Activated CD8-positive, alpha-beta T cell treated with anti-CD3 and anti-CD28 coated beads for 36 hours (primary cell): ENCODE data around the gene EPS15. TPM values are rescaled to one million over a fixed set of nuclear protein-coding genes. Genes with fewer than 3 reads are reported as not detected.
"Not testable (repeated sequence)": the region's sequence is repeated elsewhere in the genome, so short reads cannot be mapped to it uniquely, and the experiment has no call there.

Experiments
- ATAC-seq: fragments of 200-7000 bp; cut with Tn5 transposase; one replicate; pipeline ENCODE4 v1.10.0; 2021; ENCODE audit warnings: mild to moderate bottlenecking, moderate library complexity
- CTCF ChIA-PET: fragments of 350-600 bp; sonication (Branson Sonifier 250); formaldehyde crosslinking; loops from one replicate; lab custom pipeline; 2021; ENCODE audit warnings: antibody characterized with exemption; lab: Charles Lee
- POLR2A ChIA-PET: fragments of 350-600 bp; sonication (Branson Sonifier 250); formaldehyde crosslinking; loops from one replicate; lab custom pipeline; 2021; ENCODE audit warnings: antibody characterized with exemption; lab: Charles Lee
- DNase-seq: peaks from one replicate; pipeline ENCODE4 v3.0.0-alpha.2; 2020
- H3K27ac Mint-ChIP-seq: one replicate; pipeline ENCODE4 v1.8.0; 2021; ENCODE audit warnings: mild to moderate bottlenecking, mixed read lengths
- H3K27me3 Mint-ChIP-seq: one replicate; pipeline ENCODE4 v1.8.0; 2021; ENCODE audit warnings: mixed read lengths
- H3K36me3 Mint-ChIP-seq: one replicate; pipeline ENCODE4 v1.8.0; 2021; ENCODE audit warnings: low read depth, mixed read lengths
- H3K4me1 Mint-ChIP-seq: one replicate; pipeline ENCODE4 v1.8.0; 2021; ENCODE audit warnings: low read depth, mixed read lengths
- H3K4me3 Mint-ChIP-seq: one replicate; pipeline ENCODE4 v1.8.0; 2021; ENCODE audit warnings: mild to moderate bottlenecking, moderate library complexity, mixed read lengths
- H3K9me3 Mint-ChIP-seq: one replicate; pipeline ENCODE4 v1.8.0; 2021; ENCODE audit warnings: mixed read lengths
- CTCF ChIP-seq: fragments of 200-600 bp; IDR thresholded peaks from one replicate; pipeline ENCODE4 v1.8.0; 2022; ENCODE audit warnings: antibody characterized with exemption, mild to moderate bottlenecking
- intact Hi-C: fragments of 100-400 bp; cut with micrococcal nuclease; formaldehyde crosslinking; loops from one replicate; pipeline ENCODE4 v1.10.0; 2022
- total RNA-seq, 2 experiments: library from RNA; stranded (reverse); gene quantifications; one replicate each; pipeline ENCODE4 v1.2.3, GENCODE V29; 2021

Gene EPS15
- total RNA-seq, 2 experiments from 2014 or later = 56.6 to 63.6 TPM

GRCh38 chr1:51416910-51417309, 102.2 kb downstream of the EPS15 start:
- Mint-ChIP-seq H3K36me3 (peaks cover 34% of the 10 kb centered on the region), H3K27me3 (no peaks in the 10 kb centered on the region), H3K9me3 (peaks cover 3% of the 10 kb centered on the region), H3K4me1 (peaks cover 12% of the 10 kb centered on the region), H3K4me3 (no peak overlapping the region), H3K27ac (no peak overlapping the region)
- CTCF ChIA-PET = no interaction called here
- POLR2A ChIA-PET = interaction anchor here (1.2 kb wide), 1 partner anchor 10 kb away, joined by 3 read pairs; no protein-coding TSS in a partner anchor
- no peak for ATAC-seq
- no peak for TF ChIP-seq CTCF
- intact Hi-C loops = no loop called here
- DNase-seq = no peak

DNA sequence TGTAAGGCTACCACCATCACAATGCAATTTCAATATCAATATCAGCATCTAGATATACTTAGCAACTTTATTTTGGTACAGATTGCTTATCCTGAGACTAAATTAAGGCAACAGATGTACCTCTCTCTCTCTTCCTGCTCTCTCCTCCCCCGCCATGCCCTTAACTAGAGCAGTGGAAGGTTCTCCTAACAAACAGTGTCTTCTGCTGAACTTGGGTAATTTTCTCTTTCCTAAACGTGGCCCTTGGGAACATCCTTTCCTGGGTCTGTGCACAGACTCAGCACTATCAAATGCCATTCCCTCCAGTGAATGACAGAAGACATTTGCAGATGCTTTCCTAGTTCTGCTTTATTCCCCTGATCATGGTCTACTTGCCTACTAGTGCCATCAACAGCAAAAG, 103.1 kb downstream of the EPS15 start:
- ChIA-PET CTCF (no interaction called here), POLR2A (no interaction called here)
- H3K36me3 Mint-ChIP-seq = peaks cover 38% of the 10 kb centered on the region
- TF ChIP-seq CTCF = no peak
- intact Hi-C loops = no loop called here
- H3K27me3 Mint-ChIP-seq = no peaks in the 10 kb centered on the region
- DNase-seq (no peak), ATAC-seq (no peak)
- H3K27ac Mint-ChIP-seq = no peak overlapping the region
- no peak overlapping the region for H3K4me3 Mint-ChIP-seq
- H3K9me3 Mint-ChIP-seq = peaks cover 3% of the 10 kb centered on the region
- H3K4me1 Mint-ChIP-seq = peaks cover 10% of the 10 kb centered on the region

GRCh38 chr1:51414811-51415210, 104.3 kb downstream of the EPS15 start:
- no peak for ATAC-seq
- Mint-ChIP-seq H3K4me3 (no peak overlapping the region), H3K4me1 (peaks cover 3% of the 10 kb centered on the region), H3K27ac (no peak overlapping the region), H3K36me3 (peaks cover 29% of the 10 kb centered on the region), H3K27me3 (no peaks in the 10 kb centered on the region), H3K9me3 (peaks cover 3% of the 10 kb centered on the region)
- ChIA-PET POLR2A (no interaction called here), CTCF (interaction anchor here (0.7 kb wide), 1 partner anchor 10 kb away, joined by 3 read pairs; no protein-coding TSS in a partner anchor)
- TF ChIP-seq CTCF = no peak
- no peak for DNase-seq
- intact Hi-C loops = no loop called here

GRCh38 chr1:51411820-51412219, 107.2 kb downstream of the EPS15 start:
- H3K27ac Mint-ChIP-seq, H3K4me3 Mint-ChIP-seq, H3K27me3 Mint-ChIP-seq, H3K4me1 Mint-ChIP-seq, H3K9me3 Mint-ChIP-seq, POLR2A ChIA-PET, CTCF ChIA-PET, ATAC-seq, DNase-seq, intact Hi-C loops: not testable (repeated sequence)
- H3K36me3 Mint-ChIP-seq = peaks cover 33% of the 10 kb centered on the region

DNA sequence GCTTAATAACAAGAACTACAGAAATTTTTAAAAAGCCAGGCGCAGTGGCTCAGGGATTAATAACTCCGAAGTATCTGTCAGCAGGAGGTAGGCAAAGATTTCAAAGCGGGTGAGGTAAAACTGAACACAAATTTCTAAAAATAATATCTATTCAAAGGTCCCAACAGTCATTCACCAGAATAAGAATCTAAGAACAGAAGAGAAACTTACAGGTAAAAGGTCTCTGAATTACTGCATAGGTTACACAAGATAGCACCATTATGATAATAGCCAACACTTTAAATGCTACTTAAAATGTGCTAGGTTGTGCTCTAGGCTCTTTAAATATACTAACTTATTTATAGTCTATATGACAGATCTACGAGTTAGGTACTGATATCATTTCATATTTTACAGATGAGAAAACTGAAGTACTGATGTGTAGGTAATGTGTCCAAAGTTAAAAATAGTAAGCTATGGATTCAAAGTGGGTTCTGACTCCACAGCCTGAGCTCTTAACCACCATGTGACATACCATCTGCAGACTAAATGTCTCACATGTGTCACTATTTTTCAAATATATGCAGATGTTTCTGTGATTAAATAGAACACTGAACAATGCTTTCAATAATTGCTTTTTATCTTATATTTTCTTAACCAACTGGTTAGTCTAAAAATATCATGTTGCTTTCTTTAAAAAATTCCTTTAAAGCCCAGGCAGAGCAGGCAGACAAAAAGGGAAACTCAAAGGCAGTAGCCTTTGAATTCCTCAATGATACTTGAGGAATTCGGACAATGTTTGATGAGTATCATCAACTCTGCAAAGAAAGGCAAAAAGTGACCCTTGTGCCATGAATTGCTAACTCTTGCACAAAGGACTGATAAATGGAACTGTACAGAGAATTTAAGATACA, 108.3 kb downstream of the EPS15 start:
- Mint-ChIP-seq H3K36me3 (peaks cover 36% of the 10 kb centered on the region), H3K27me3 (no peaks in the 10 kb centered on the region), H3K27ac (no peak overlapping the region), H3K9me3 (peaks cover 3% of the 10 kb centered on the region), H3K4me3 (no peak overlapping the region), H3K4me1 (peaks cover 3% of the 10 kb centered on the region)
- TF ChIP-seq CTCF = no peak
- no peak for DNase-seq
- ChIA-PET CTCF (no interaction called here), POLR2A (interaction anchor here (0.6 kb wide), 1 partner anchor 545 kb away, joined by 3 read pairs; no protein-coding TSS in a partner anchor)
- intact Hi-C loops = no loop called here
- ATAC-seq = no peak

GRCh38 chr1:51409755-51410541, 109.1 kb downstream of the EPS15 start:
- POLR2A ChIA-PET = interaction anchor here (0.6 kb wide), 2 partner anchors 39 to 546 kb away, joined by 3 to 4 read pairs; no protein-coding TSS in a partner anchor
- H3K27ac Mint-ChIP-seq, DNase-seq, H3K9me3 Mint-ChIP-seq, H3K27me3 Mint-ChIP-seq, H3K4me1 Mint-ChIP-seq, intact Hi-C loops, ATAC-seq, CTCF ChIA-PET, H3K4me3 Mint-ChIP-seq: not testable (repeated sequence)
- peaks cover 40% of the 10 kb centered on the region for H3K36me3 Mint-ChIP-seq
